Tibial nerve (tissue), 4 donors: ENCODE results near the gene TPBGL.

Experiments
- EP300 ChIP-seq, 2 donors: sonication (generic); formaldehyde crosslinking; IDR thresholded peaks; one replicate each; pipeline ENCODE4 v1.6.1; 2017; ENCODE audit warnings: antibody characterized with exemption in 2 of 2, mild to moderate bottlenecking in 1 of 2
- POLR2A ChIP-seq, 2 donors: fragments of 450-650 bp; IDR thresholded peaks; one replicate each; pipeline ENCODE4 v1.6.1; 2017; ENCODE audit warnings: antibody characterized with exemption in 2 of 2, mild to moderate bottlenecking in 2 of 2, moderate library complexity in 2 of 2
- TF ChIP-seq, protein P1 (sequence below), 5 experiments: fragments of 200-600 bp in 3 of 5; fragments of 450-650 bp in 2 of 5; sonication (generic) in 3 of 5; IDR thresholded peaks; one replicate each; pipeline ENCODE4 v1.5.1; 2016 to 2019; ENCODE audit warnings: antibody characterized with exemption in 5 of 5, mild to moderate bottlenecking in 3 of 5, moderate library complexity in 2 of 5

DNA sequence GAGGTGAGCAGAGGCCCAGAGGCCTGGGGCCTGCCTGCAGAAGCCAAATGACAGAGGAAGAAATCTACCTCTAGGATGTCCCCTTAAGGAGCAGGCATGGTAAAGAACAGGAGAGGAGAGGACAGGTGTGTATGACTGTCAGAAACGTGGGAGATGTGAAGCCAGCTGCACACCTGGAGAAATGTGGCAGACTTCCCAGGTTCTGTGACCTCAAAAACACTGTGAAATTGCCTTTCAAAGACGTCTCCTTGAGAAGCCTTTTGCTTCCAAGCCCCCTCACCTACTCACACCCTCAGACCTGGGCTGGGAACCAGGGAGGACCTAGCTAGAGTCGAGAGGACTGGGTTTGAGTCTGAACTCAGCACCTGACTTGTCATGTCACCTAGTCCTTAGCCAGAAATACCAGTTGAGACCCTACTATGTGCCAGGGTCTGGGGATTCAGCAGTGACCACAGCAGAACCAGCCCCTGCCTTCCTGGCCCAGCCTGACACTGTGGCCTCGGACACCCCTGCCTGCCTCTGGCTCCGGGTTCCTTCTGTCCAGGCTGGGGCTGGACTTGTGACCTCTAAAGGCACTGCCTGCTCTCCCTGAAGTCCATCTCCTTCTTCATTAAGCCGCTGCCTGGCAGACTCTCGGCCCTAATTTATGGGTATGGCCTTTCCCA, 5.6 kb downstream of the TPBGL start:
- TF ChIP-seq, protein P1, sequence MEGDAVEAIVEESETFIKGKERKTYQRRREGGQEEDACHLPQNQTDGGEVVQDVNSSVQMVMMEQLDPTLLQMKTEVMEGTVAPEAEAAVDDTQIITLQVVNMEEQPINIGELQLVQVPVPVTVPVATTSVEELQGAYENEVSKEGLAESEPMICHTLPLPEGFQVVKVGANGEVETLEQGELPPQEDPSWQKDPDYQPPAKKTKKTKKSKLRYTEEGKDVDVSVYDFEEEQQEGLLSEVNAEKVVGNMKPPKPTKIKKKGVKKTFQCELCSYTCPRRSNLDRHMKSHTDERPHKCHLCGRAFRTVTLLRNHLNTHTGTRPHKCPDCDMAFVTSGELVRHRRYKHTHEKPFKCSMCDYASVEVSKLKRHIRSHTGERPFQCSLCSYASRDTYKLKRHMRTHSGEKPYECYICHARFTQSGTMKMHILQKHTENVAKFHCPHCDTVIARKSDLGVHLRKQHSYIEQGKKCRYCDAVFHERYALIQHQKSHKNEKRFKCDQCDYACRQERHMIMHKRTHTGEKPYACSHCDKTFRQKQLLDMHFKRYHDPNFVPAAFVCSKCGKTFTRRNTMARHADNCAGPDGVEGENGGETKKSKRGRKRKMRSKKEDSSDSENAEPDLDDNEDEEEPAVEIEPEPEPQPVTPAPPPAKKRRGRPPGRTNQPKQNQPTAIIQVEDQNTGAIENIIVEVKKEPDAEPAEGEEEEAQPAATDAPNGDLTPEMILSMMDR (IDR thresholded peaks at IDR 0.05) = no peak
- TF ChIP-seq EP300 (IDR thresholded peaks at IDR 0.05) (no peak), POLR2A (IDR thresholded peaks at IDR 0.05) (no peak)
